NB4 (cell line): Measurements from ENCODE around the gene PTMA.
"Not testable (repeated sequence)": the region's sequence is repeated elsewhere in the genome, so short reads cannot be mapped to it uniquely, and the experiment has no call there.

ENCODE experiments used
- POLR2A ChIP-seq: IDR thresholded peaks from 2 replicates; pipeline ENCODE4 v1.6.1; 2011; ENCODE audit warnings: mild to moderate bottlenecking; ENCODE audit not compliant: insufficient read length; ENCODE audit errors: extremely low read depth
- TF ChIP-seq, protein P1 (sequence below): IDR thresholded peaks from one replicate; pipeline ENCODE4 v1.5.1; 2012; ENCODE audit warnings: low read depth, low read length

- TF ChIP-seq, protein P1, sequence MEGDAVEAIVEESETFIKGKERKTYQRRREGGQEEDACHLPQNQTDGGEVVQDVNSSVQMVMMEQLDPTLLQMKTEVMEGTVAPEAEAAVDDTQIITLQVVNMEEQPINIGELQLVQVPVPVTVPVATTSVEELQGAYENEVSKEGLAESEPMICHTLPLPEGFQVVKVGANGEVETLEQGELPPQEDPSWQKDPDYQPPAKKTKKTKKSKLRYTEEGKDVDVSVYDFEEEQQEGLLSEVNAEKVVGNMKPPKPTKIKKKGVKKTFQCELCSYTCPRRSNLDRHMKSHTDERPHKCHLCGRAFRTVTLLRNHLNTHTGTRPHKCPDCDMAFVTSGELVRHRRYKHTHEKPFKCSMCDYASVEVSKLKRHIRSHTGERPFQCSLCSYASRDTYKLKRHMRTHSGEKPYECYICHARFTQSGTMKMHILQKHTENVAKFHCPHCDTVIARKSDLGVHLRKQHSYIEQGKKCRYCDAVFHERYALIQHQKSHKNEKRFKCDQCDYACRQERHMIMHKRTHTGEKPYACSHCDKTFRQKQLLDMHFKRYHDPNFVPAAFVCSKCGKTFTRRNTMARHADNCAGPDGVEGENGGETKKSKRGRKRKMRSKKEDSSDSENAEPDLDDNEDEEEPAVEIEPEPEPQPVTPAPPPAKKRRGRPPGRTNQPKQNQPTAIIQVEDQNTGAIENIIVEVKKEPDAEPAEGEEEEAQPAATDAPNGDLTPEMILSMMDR: not testable (repeated sequence)
- not testable (repeated sequence) for TF ChIP-seq POLR2A
Observed at GRCh38 chr2:231712451-231713021, 4.2 kb downstream of the PTMA start.
